GM21528 (cell line): ENCODE measurements around the gene ACTN4.

Experiments
- ATAC-seq: cut with Tn5 transposase; IDR thresholded peaks from one replicate; pipeline ENCODE4 v1.9.1; 2021; ENCODE audit warnings: mild to moderate bottlenecking, moderate library complexity; ENCODE audit not compliant: unreplicated experiment, low FRiP score

The ACTN4 gene

GRCh38 chr19:38660724-38661123 lies 13.3 kb downstream of the ACTN4 start:
- ATAC-seq: no peak

DNA sequence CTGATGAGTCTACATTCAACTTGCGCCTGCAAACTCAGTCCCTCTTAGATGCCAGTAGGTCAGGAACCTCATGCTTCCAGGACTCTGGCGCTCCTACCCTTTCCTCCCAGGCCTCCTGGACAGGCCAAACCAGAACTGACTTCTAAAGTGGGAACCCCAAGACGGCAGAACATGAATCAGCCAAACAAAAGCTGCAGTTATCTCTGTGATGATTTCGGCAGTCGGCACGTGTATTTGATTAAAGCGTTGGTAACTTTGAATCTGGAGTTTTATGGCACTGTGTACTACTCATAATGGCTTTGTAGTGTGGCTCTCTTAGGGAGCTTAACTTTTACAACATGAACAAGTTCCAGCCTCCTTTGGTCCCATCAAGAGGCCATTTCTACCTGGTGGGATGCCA lies 13.7 kb downstream of the ACTN4 start:
- no peak for ATAC-seq

DNA sequence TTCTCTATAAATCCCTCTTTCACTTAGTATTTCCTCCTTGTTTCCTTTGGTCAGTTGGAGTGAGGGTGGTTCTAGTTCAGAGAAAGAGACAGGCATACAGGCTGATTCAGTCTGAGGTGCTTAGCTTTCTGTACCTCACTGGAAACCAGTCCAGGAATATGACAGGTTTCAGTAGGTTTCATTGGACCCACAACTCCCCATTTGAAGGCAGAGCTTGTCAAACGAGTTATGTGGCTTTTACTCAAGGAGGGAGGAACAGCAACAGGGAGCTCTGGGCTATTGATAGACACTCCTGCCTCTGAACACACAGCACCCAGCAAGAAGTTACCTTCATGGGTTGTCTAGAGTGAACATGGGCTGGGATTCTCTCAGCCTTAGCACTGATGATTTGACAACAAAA lies 14.5 kb downstream of the ACTN4 start:
- ATAC-seq: no peak

DNA sequence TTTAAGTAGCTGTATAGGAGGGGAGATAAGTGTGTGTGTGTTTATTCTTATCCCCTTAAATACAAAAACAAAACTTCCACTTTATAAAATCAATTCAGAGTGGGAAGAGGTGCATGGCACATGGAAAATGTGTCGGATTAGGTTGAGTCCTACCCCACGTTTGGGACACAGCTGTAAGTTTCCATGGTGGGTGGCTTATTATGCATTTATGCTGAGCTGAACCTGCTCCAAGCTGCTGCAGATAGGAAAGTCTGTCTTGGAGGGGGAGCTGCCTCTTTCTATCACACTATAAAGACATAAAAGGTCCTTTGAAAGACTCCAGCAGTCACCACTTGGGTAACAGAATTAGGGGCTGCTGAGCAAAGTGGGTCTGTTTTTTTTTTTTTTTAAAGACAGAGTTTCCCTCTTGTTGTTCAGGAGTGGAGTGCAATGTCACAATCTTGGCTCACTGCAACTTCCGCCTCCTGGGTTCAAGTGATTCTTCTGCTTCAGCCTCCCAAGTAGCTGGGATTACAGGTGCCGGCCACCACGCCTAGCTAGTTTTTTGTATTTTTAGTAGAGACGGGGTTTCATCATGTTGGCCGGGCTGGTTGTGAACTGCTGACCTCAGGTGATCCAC lies 15.2 kb downstream of the ACTN4 start:
- ATAC-seq: no peak

GRCh38 chr19:38663156-38663651 lies 15.8 kb downstream of the ACTN4 start:
- no peak for ATAC-seq

DNA sequence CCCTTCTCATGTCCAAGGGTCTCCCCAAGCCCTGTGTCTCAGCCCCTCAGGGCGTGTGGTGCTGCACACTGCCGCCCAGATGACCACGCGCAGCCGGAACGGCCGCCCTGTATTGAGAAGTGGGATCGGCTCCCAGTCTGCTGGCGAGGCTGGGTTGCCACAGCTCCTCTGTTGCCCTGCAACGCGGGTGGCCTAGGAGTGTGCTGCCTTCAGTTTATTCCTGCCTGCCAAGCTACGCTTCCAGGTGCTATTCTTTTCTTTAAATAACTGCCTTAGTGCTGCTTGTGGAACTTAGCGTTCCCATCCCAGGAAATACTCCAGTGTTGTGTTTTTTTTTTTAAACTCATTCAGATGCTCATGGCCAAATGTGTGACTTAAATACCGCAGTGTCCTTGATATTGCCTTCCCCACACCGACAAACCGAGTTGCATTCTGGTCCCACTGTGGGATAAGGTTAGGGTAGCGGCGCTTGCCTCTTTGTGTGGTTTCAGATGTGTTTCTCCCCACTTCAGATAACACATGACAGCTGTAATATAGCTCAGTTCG lies 16.6 kb downstream of the ACTN4 start:
- no peak for ATAC-seq

GRCh38 chr19:38664503-38665211 lies 17.2 kb downstream of the ACTN4 start:
- no peak for ATAC-seq

GRCh38 chr19:38665219-38665931 lies 17.9 kb downstream of the ACTN4 start:
- ATAC-seq: no peak

- no peak for ATAC-seq
Measured at GRCh38 chr19:38665950-38666662, 18.7 kb downstream of the ACTN4 start.

GRCh38 chr19:38666663-38667511 lies 19.4 kb downstream of the ACTN4 start:
- no peak for ATAC-seq

DNA sequence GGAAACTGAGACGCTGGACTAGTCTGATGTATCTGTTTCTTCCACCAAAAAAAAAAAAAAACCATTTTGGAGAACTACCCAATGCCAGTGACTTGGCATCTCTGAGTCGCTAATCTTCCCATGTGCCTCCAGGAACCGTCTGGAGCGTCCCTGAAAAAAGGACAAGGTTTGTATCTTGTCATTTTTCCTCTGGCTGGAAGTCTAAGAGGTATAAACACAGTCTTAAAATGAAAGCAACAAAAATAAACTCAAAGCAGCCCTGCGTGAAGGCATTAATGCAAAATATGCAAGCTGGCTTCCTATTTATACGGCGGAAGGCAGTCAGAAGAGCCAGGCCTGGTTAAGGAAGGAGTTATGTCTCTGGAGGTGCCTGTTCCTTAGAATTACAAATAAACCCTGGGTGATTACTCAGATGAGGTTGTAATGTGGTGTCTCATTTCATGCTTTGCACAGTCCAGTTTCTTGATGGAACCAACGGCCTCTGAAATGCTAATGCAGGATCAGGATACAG lies 20.3 kb downstream of the ACTN4 start:
- ATAC-seq: no peak

- no peak for ATAC-seq
Measured at GRCh38 chr19:38669552-38669951, 22.1 kb downstream of the ACTN4 start.

DNA sequence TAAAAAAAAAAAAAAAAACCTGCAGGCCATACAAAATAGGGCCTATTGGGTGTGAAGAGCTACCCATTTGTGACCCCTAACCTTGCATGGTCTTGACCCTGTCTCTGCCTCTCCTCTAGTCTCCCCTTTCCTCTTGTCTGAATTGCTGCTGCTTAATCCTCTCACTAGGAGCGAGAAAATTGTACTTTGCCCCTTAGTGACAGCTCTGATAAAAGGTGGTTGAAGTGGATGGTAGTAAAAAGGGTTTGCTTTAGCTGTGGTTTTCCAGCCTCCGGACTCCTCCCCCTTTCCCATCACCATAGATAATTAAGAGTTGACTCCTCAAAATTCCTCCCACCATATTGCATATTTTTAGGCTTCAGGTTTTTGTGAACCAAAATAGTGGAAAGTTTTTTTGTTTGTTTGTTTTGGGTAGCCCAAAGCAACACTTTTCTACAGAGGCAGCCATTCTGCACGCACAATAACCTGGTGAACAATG lies 23.5 kb downstream of the ACTN4 start:
- ATAC-seq: no peak

GRCh38 chr19:38671654-38672053 lies 24.2 kb downstream of the ACTN4 start:
- no peak for ATAC-seq

GRCh38 chr19:38673030-38673429 lies 25.6 kb downstream of the ACTN4 start:
- no peak for ATAC-seq

GRCh38 chr19:38674388-38675171 lies 27.1 kb downstream of the ACTN4 start:
- no peak for ATAC-seq

DNA sequence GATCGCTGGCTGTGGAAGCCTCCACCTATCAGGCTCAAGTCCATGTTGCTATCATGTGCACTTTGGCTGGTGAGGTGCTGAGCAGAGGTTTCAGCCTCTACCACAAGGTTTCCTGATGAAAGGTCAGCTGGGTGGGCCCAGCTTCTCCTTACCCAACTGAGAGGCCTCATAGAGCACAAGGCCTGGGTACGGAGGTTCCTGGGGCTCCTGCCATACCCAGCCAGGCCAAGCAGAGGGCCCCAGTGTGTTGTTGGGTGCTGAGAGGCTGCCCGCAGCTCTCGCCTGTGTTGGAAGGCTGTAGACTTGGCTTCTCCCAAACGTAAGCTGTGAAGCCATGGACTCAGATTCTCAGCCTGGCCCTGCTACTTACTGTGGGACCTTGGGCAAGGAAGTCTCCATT lies 28.2 kb downstream of the ACTN4 start:
- no peak for ATAC-seq

GRCh38 chr19:38676023-38676877 lies 28.8 kb downstream of the ACTN4 start:
- no peak for ATAC-seq
